ENCODE data around the gene CARD11. TPM values are rescaled to one million over a fixed set of nuclear protein-coding genes. Genes with fewer than 3 reads are reported as not detected.

Gene CARD11
- total and polyA plus RNA-seq, 2 of the 4 experiments (the other 2 are of a cell fraction) = 0.18 to 0.26 TPM

GRCh38 chr7:2893411-2893861, 150.2 kb downstream of the CARD11 start:
- Histone ChIP-seq H3K27me3 (ENCODE audit: control insufficient read depth, insufficient read depth, low read length) (peaks cover 2% of the 10 kb centered on the region; the same call in 1 of the 2 replicates), H3K56ac (ENCODE audit: extremely low read depth, insufficient read depth, low read length) (no peak overlapping the region), H3K36me3 (ENCODE audit: control insufficient read depth, insufficient read depth, low read length) (no peaks in the 10 kb centered on the region), H4K20me1 (ENCODE audit: insufficient read depth, low read length) (no peaks in the 10 kb centered on the region), H3K79me1 (ENCODE audit: low read depth in 1 of 2, low read length in 2 of 2) (no peaks in the 10 kb centered on the region), H3K18ac (ENCODE audit: low read depth, low read length) (no peak overlapping the region), H2AK9ac (replicated peaks; ENCODE audit: low read depth, low read length, poor library complexity) (no peak overlapping the region), H3K14ac (replicated peaks; ENCODE audit: low read depth, low read length) (no peak overlapping the region), H3K9me3 (ENCODE audit: control insufficient read depth, insufficient read depth, low read length) (peaks cover 1% of the 10 kb centered on the region), H3K23ac (ENCODE audit: low read depth, low read length) (no peak overlapping the region), H2BK15ac (ENCODE audit: low read depth, low read length) (no peak overlapping the region), H3K4me3 (ENCODE audit: insufficient read depth, low read depth, low read length) (no peak overlapping the region), H2BK20ac (ENCODE audit: low read depth, low read length) (no peak overlapping the region), H2BK120ac (ENCODE audit: low read depth, low read length) (no peak overlapping the region), H4K91ac (ENCODE audit: insufficient read depth, low read depth, low read length) (no peak overlapping the region), H3K27ac (ENCODE audit: insufficient read depth, low read length) (no peak overlapping the region), H2AK5ac (ENCODE audit: low read depth, low read length) (no peak overlapping the region), H3K9me1 (ENCODE audit: insufficient read depth, low read length) (no peaks in the 10 kb centered on the region), H4K5ac (ENCODE audit: low read depth, low read length) (no peak overlapping the region), H2BK5ac (ENCODE audit: low read depth, low read length, poor library complexity, severe bottlenecking) (no peak overlapping the region), H2AFZ (replicated peaks; ENCODE audit: low read length, poor library complexity) (no peak overlapping the region), H3K4me1 (ENCODE audit: control insufficient read depth, insufficient read depth, low read length) (no peaks in the 10 kb centered on the region), H3K4ac (ENCODE audit: low read depth, low read length) (no peak overlapping the region), H4K8ac (ENCODE audit: low read depth in 2 of 2, low read length in 2 of 2) (no peak overlapping the region), H3K9ac (ENCODE audit: low read depth, low read length) (no peak overlapping the region), H3K4me2 (ENCODE audit: low read depth, low read length) (no peak overlapping the region)
- no peak for TF ChIP-seq CHD1 (IDR thresholded peaks at IDR 0.05; ENCODE audit: low read depth, low read length)
- ChIA-PET CTCF (no interaction called here), POLR2A (ENCODE audit: unreplicated experiment) (no interaction called here)
- in situ Hi-C loops (cut with MboI; ENCODE audit: low sequenced_read_pairs) (no loop called here), dilution Hi-C loops (cut with HindIII; ENCODE audit: low sequenced_read_pairs, unreplicated experiment) (no loop called here), intact Hi-C loops (cut with micrococcal nuclease) (no loop called here)
- ATAC-seq (ENCODE audit: low read depth) (no peak), DNase-seq (no peak)
- no TSS peak for BruUV-seq (replicated peaks)
- no CpG with 5 or more reads among the region's 9 CpGs for WGBS, 2 experiments (ENCODE audit: extremely low coverage in 2 of 2, insufficient read length in 1 of 2)

Data from IMR-90 (cell line).